Measurements from ENCODE around the gene HECW1. TPM values are rescaled to one million over a fixed set of nuclear protein-coding genes. Genes with fewer than 3 reads are reported as not detected.

The HECW1 gene
- total RNA-seq, 1 donor from 2014 or later: 1.6 TPM

DNA sequence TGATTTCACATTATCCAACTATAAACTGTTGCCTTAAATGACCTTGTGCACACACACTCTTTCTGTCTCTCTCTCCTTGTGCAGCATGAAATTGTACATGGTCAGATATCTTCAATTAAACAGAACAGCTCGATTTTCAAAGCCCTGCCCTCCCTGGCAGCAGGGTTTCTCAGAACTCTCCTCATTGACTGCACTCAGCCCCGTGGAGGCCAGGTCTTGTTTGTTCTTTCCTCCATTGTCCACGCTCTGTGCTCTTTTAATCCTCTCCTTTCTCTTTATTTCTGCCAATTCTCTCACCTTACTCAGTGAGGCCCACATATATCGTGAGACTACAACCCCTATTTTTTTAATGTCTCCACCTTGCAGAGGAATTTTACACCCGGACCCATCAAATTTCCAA is 294.5 kb downstream of the HECW1 start:
- intact Hi-C loops (cut with DNase I): no loop called here
- DNase-seq (no peak), ATAC-seq (no peak)
- Histone ChIP-seq H3K4me3 (no peak overlapping the region), H3K9me3 (no peaks in the 10 kb centered on the region), H3K4me1 (no peaks in the 10 kb centered on the region), H3K36me3 (no peaks in the 10 kb centered on the region), H3K27me3 (no peaks in the 10 kb centered on the region), H3K27ac (no peak overlapping the region)
- TF ChIP-seq, protein P1, sequence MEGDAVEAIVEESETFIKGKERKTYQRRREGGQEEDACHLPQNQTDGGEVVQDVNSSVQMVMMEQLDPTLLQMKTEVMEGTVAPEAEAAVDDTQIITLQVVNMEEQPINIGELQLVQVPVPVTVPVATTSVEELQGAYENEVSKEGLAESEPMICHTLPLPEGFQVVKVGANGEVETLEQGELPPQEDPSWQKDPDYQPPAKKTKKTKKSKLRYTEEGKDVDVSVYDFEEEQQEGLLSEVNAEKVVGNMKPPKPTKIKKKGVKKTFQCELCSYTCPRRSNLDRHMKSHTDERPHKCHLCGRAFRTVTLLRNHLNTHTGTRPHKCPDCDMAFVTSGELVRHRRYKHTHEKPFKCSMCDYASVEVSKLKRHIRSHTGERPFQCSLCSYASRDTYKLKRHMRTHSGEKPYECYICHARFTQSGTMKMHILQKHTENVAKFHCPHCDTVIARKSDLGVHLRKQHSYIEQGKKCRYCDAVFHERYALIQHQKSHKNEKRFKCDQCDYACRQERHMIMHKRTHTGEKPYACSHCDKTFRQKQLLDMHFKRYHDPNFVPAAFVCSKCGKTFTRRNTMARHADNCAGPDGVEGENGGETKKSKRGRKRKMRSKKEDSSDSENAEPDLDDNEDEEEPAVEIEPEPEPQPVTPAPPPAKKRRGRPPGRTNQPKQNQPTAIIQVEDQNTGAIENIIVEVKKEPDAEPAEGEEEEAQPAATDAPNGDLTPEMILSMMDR (IDR thresholded peaks at IDR 0.05): no peak

DNA sequence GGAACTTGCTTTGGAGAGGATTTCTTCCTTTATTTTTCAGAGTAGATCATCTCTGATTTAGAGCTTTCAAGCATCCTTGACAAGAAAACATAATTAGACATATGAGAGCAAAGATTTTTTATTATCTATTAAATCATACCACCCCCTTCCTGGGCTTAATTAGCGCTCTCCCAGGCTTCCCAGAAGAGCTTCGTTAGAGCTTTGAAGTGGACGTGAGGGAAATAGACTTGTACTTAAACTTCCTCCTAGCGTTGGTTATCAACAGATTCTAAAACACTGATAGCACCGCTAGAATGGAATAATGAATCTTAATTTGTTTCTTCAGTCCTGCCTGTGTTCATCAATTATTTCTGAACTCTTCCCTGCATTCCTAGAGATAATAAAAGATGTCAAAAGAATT is 296.5 kb downstream of the HECW1 start:
- intact Hi-C loops (cut with DNase I): no loop called here
- Histone ChIP-seq H3K4me3 (no peak overlapping the region), H3K27ac (no peak overlapping the region), H3K36me3 (no peaks in the 10 kb centered on the region), H3K27me3 (no peaks in the 10 kb centered on the region), H3K4me1 (no peaks in the 10 kb centered on the region), H3K9me3 (no peaks in the 10 kb centered on the region)
- ATAC-seq (no peak), DNase-seq (no peak)
- TF ChIP-seq, protein P1 (IDR thresholded peaks at IDR 0.05): no peak

DNA sequence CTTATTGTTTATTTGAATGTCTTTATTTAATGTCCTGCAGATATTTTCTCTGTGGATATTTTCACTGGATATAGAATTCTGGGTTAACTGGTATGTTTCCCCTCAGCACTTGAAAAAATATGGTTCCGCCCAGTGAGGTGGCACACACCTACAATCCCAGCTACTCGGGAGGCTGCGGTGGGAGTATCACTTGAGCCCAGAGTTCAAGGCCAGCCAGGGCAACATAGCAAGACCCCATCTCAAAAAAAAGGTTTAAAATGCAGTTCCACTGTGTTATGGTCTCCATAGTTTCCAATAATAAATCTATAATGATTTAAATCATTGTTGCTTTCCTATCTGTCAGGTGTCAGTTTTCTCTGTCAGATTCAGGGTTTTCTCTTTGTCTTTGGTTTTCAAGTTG is 305.0 kb downstream of the HECW1 start:
- no peak overlapping the region for H3K4me3 ChIP-seq
- DNase-seq: no peak
- intact Hi-C loops (cut with DNase I): no loop called here

DNA sequence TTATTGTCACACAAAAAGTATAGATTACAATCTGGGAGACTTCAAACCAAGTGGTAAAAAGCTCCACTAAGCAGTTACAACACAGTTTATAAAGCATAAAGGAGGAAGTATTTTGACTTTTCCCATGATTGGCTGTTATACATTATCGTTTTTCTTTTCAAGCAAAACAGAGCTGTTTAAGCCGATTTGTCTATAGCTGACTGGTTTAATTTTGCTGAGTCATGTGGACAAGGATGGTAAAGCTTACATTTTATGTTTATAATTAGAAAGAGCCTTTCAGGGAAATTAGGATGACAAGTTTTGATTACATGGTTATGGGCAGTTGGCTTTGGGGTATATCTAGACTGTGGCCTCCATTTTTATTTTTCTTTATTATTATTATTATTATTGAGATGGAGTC is 318.0 kb downstream of the HECW1 start:
- no peaks in the 10 kb centered on the region for H3K36me3 ChIP-seq
- TF ChIP-seq, protein P1 (IDR thresholded peaks at IDR 0.05): no peak
- no peaks in the 10 kb centered on the region for H3K4me1 ChIP-seq
- H3K9me3 ChIP-seq: no peaks in the 10 kb centered on the region
- H3K4me3 ChIP-seq: no peak overlapping the region
- no peak for DNase-seq
- intact Hi-C loops (cut with DNase I): no loop called here
- no peaks in the 10 kb centered on the region for H3K27me3 ChIP-seq
- H3K27ac ChIP-seq: no peak overlapping the region
- ATAC-seq: no peak

More for the DNA sequence above, 305.0 kb downstream of the HECW1 start:
- no peak for ATAC-seq
- Histone ChIP-seq H3K27me3 (no peaks in the 10 kb centered on the region), H3K9me3 (no peaks in the 10 kb centered on the region), H3K36me3 (no peaks in the 10 kb centered on the region), H3K27ac (no peak overlapping the region), H3K4me1 (no peaks in the 10 kb centered on the region)
- TF ChIP-seq, protein P1 (IDR thresholded peaks at IDR 0.05): no peak

DNA sequence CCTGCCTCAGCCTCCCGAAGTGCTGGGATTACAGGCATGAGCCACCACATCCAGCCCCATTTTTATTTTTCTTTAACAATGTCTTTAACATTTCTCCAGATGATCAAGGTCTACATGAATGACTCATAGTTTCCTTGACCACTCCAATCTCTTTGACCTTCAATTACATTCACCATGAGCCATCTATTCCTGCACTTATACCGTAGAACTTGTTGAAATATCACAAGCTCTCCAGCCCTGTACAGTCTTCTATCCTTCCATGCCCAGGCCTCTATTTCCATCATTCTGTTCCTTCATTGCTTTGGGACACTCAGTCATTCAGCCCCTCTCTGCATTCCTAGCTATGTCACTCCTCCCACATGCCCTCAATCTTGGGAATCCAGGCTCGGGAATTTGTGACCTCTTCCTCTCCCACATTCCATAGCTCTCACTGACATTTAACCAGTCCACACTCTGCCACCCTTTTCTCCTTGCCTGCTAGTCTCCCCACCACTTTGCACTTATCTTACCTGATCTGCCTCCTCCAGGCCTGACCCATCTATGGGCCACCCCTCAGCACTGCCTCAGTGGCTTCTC is 318.7 kb downstream of the HECW1 start:
- Histone ChIP-seq H3K27ac (no peak overlapping the region), H3K4me1 (no peaks in the 10 kb centered on the region), H3K36me3 (no peaks in the 10 kb centered on the region), H3K9me3 (no peaks in the 10 kb centered on the region), H3K4me3 (no peak overlapping the region), H3K27me3 (no peaks in the 10 kb centered on the region)
- ATAC-seq: no peak
- intact Hi-C loops (cut with DNase I): no loop called here
- TF ChIP-seq, protein P1 (IDR thresholded peaks at IDR 0.05): no peak
- DNase-seq: no peak

DNA sequence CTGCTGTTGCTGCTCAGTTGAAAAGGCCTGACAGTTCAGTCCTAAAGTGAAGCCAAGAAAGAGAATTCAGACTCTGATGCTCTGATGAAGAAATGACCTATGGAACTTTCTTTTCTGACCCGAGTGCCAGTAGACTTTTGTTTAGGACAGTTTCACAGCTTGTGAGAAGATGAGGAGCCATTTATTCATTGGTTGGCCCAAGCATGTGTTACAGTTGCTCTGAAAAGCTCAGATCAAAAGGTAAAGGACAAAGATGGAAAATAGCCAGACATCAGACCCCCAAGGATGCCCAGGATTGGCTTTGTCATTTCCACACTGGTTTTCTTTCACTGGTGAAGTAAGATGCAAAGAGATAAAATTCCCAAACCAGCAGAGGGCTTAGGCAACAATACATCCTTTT is 321.2 kb downstream of the HECW1 start:
- DNase-seq: no peak
- H3K27ac ChIP-seq: no peak overlapping the region
- no peaks in the 10 kb centered on the region for H3K36me3 ChIP-seq
- TF ChIP-seq, protein P1 (IDR thresholded peaks at IDR 0.05): no peak
- no peaks in the 10 kb centered on the region for H3K4me1 ChIP-seq
- H3K4me3 ChIP-seq: no peak overlapping the region
- no peaks in the 10 kb centered on the region for H3K27me3 ChIP-seq
- intact Hi-C loops (cut with DNase I): no loop called here
- no peaks in the 10 kb centered on the region for H3K9me3 ChIP-seq
- ATAC-seq: no peak
